Measurements from ENCODE around the gene ZSWIM9.

- TF ChIP-seq CTCF (IDR thresholded peaks at IDR 0.05; ENCODE audit: low read depth, low read length, missing input control) (no peak), MAX (IDR thresholded peaks at IDR 0.05) (no peak)
Observed at GRCh38 chr19:48148576-48148975, 21.9 kb upstream of the ZSWIM9 start.

All from liver (tissue), 2 donors.